Astrocyte of the hippocampus (primary cell): ENCODE measurements around the gene FAM20C.

Source experiments
- DNase-seq: peaks from one replicate; pipeline ENCODE4 v3.0.0; 2011; ENCODE audit warnings: low read depth, low spot score

Gene FAM20C

DNA sequence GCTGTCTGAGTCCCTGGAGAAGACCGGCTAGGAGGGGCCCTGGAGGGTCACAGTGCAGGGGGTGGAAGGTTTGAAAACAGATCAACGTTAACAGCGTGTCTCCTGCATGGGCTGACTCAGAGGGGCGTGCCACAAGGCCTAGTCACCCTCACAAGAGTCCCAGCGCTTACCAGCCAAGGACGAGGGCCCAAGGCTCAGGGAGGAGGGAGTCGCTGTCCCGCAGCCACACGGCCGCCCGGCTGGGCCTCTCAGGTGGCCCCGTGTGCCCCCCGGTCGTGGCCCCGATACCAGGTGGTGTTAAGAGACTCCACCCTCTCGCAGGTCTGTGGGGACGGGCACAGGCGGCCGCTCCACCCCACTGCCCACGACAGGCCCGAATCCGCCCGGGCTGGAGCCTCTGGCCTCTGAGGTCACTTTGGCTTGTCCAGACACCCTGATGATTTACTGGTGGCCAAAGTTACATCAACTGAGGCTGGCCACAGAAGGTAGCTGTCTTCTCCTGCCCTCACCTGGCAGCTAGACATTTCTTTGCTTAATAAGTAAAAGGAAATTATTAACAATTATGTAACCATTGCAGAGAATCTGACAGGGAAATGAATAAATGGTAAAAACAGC lies 34.0 kb downstream of the FAM20C start:
- DNase-seq, result peak; percentile 65

DNA sequence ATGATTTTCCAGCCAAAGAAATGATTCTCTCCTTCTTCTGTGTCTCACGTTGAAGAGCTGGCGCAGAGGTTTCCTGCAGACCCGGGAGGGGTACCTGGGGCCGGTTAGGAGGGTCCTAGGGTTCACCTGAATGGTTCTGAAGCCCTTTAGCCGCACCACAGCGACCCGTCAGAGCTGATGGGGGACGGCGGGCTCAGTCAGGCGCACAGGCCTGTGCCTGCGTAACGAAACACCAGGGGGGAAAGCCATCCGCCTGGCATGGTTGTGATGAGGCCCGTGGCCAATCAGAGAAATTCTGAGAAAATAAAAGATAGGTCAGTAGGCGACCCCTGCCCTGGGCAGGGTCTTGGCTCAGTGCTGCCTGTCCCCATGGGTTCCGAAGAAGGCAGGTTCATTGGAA lies 35.6 kb downstream of the FAM20C start:
- DNase-seq, result no peak

DNA sequence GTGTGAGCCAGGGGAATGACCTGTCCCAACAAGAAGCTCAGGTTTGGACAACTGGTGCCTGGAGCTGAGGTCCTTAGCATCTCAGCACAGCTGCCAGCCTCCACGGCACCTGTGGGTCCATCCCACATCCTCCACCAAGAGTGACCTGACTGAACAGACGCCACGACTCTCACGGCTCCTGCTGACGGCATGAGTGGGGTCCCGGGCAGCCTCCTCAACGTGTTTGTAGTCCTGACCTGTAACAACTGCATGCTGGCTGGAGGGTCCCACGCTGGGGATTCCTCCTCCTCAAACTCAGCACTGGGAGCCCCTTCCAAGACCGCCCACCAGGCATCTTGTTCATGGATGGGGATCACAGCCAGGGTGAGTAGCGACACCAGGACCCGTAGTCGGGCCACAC lies 36.2 kb downstream of the FAM20C start:
- DNase-seq, result no peak

DNA sequence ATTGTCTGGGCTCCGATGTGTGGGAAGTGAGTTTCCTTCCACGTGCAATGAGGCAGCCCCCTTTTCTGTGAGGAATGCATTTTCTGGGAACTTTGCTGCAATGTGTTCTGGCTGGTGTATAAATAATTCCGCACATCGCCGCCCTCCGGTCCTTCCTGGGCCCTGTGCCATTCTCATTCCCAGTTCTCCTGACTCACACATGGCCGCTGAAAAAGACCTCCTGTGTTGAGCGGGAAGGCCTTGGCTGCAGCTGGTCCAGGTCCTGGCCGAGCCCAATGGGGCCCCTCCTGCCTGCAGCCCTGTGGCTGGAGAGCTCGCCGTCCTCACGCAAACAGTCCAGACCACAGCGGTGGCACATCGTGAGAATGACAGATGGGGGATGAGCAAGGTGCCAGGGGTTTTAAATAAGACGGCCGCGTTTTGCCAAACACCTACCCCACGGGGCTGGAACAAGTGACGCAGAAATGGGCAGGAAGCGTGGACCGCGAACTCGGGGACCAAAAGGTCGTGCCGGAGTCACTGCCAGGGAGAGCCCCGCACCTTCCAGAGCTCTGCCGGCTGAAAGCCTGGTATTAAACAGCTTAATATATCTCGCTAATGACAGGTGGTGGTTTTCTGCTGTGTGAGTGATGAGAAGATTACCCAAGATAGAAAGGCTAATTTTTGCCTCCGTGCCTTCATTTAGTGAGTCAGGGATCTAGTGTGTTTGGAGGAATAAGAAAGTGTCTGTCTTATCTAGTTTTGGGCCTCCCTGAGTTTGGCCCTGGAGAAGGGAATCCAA lies 37.0 kb downstream of the FAM20C start:
- DNase-seq, result peak; percentile 97

DNA sequence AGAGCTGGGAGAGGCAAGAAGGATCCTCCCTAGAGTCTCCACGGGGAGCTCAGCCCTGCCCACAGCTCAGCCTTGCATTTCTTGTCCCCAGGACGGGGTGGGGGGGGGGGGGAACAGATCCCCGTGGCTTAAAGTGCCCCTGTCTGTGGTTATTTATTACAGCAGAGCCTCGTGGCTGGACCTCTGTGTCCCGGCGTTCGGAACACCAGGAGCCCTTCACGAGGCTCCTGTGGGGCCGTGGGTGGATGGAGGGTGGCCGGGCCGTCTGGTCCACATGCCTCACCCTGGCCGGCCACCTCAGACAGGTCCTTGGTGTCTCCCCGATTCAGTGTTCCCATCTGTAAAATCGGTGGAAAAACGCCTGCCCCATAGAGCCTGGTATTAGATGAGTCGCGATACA lies 37.9 kb downstream of the FAM20C start:
- no peak for DNase-seq

DNA sequence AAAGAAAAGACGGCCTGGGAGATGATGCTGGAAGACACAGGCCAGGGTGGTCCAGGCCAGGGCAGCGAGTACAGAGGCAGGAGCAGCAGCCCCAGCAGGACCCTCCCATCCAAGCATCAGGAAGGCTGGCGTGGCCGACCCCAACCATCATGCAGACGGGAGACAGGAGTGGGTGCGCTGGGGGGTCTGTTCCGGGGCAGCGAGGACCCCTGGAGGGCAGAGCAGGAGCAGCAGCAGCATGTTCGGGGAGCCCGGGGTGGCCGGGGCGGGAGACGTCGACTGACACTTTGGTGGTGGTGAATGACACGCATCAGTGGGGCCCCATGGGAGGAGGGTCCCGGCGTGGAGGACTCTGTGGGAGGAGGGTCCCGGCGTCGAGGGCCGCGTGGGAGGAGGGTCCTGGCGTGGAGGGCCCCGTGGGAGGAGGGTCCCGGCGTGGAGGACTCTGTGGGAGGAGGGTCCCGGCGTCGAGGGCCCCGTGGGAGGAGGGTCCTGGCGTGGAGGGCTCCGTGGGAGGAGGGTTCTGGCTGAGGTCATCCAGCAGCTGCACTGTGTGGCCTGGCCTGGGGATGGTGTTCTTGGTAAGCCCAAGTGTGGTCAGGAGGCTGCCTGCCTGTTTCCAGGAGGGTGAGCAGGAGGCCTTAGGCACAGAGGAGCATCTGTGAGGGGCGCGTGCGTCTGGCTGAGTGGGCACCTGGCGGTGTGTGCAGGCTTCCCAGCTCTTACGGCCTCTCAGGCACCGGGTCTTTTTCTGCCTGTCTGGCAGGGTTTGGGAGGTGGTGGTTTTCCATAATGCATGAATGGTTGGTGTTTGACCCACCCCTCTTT lies 38.9 kb downstream of the FAM20C start:
- no peak for DNase-seq

DNA sequence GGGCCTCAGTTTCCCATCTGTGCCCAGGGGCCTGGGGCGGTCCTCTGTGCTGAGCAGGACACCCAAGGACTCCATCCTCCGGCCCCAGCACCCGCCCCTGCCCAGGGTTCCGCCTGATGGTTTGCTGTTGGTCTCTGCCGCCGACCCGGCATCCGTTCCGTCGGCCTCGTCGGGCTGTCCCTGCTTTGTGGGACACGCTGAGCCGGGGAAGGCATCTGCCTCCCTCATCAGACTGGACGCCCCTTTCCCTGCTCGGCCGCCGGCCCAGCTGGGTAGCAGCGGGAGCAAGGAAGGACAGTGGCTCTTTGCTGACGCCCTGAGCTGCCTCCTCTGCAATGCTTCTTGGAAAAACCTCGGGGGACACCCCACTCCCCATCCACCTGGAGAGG lies 39.5 kb downstream of the FAM20C start:
- DNase-seq, result no peak

DNA sequence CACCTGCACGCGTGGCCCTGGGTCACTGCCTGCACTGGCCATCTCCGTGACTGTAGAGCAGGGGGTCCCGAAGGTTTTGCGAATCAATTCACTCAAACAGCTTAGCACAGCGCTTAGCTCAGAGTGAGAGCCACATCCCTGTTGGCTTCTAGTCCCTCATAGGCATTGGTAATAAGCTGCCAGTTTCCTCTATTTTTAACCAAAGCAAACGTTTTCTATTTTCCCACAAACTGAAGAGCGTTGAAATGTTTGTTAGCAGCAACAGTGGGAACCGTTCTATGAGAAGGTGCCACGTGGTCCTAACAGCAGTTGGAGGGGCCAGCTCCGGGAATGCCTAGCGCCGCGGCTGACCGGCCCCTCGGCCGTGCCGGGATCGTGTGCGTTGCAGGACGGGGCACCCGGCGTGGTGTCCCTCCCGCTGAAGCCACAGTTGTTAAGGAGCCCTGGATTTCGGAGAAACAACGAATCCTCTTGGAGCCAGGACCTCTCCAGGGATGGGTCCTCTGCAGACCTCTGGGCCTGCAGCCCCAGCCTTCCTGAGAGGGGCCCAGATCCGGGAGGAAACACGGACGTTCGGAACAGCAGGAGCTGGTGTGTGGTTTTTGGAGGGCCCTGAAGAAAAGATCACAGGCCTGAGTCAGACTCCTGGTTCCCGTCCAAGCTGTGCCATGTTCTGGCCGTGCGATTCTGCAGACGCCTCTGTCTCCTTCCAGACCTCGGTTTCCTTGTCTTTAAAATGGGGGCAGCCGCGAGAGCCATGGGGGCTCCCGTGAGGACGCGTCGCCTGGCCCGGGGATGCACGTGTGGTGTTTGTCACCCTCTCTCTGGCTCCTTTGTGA lies 40.3 kb downstream of the FAM20C start:
- peak; percentile 88 for DNase-seq

DNA sequence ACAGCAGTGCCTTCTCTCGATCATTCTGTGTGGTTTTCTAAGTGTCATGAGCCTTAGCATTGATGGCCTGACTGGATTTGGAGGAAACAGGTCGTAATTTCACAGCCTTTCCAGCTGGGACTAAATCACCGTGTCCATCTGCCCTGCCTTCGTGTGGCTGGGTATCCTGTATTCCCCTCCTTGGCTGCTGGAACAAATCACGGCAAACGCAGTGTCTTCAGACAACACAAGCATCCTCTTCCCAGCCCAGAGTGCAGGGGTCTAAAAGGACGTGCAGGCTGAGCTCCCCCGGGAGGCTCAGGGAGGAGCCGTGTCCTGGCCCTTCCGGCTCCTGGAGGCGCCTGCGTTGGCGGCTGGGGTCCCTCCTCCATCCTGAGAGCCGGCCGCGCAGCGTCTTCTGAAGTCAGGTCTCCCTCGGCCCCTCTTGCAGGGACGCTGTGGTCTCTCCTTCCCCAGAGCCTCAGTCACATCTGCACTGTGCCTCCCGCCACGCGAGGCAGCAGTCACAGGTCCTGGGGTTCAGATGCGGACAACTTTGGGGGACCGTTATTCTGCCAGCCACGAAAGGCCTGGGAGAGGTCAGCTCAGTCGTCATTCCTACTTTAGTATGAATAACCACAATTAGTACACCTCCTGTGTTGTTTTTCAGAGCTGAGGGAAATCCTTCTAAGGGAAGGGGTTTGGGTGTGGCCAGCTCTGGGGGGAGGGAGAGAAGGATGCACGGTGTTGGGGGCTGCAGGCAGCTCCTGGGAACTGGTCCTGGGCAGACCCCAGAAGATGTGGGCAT lies 41.1 kb downstream of the FAM20C start:
- no peak for DNase-seq

DNA sequence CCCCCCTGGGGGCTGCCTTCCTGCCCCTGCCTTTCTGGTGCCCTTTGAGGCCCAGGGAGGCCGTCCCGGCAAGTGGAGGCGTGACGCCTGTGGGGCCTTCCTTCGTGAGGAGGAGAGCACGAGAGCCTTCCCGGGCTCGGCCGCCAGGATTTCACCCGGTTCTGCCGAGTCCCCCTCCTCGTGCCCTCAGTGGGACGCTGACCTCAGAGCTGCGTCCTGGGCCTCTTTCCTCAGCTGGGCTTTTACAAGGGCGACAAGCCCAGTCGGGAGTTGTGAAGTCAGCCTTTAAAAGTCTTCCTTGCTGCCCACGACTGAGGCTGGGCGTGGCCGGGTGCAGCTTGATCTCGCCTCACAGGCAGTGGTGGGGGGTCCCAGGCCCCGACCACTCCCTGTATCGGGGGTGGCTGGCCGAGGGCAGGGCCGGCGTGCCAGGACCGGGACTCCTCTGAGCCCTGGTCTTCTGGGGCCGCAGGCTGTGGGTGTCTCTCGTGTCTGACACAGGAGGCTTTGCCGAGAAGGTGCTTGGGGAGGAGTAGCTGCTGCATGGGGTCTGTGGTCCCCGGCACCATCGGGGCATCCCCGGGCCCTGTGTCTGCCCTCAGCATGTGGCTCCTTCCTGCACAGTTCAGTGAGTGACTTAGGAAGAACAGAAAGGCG lies 41.8 kb downstream of the FAM20C start:
- peak; percentile 33 for DNase-seq

DNA sequence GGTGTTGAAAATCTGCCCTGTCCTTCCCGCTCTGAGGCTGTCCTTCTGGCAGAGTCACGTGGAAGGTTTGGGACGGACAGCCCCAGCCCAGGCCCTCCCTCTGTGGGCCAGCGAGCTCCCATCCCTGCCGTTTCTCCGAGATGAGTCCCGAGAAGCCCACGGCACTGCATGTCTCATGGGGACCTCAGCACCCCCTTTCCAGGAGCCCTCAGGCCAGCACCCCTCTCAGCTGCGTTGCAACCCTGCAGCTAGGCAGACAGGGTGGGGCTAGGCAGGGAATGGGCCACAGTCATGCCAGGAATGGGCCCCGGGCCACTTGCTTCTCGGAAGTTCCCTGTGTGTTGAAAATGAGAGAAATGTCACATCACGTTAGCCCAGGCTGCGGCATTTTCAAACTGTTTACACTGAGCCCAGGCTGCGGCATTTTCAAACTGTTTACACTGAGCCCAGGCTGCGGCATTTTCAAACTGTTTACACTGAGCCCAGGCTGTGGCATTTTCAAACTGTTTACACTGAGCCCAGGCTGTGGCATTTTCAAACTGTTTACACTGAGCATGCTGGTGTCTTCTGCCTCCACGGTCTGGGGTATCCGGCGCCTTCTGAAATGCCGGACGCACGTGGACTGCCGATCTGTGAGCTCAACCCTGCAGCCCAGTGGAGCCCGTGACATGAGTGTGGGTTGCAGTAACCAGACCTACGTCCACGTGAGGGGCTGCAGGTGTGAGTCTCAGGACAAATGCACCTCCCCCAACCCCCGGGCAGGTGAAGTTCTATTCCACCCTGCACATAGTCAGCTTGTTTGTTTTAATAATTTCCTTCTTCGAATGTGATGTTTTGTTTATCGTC lies 42.6 kb downstream of the FAM20C start:
- DNase-seq, result peak; percentile 70

DNA sequence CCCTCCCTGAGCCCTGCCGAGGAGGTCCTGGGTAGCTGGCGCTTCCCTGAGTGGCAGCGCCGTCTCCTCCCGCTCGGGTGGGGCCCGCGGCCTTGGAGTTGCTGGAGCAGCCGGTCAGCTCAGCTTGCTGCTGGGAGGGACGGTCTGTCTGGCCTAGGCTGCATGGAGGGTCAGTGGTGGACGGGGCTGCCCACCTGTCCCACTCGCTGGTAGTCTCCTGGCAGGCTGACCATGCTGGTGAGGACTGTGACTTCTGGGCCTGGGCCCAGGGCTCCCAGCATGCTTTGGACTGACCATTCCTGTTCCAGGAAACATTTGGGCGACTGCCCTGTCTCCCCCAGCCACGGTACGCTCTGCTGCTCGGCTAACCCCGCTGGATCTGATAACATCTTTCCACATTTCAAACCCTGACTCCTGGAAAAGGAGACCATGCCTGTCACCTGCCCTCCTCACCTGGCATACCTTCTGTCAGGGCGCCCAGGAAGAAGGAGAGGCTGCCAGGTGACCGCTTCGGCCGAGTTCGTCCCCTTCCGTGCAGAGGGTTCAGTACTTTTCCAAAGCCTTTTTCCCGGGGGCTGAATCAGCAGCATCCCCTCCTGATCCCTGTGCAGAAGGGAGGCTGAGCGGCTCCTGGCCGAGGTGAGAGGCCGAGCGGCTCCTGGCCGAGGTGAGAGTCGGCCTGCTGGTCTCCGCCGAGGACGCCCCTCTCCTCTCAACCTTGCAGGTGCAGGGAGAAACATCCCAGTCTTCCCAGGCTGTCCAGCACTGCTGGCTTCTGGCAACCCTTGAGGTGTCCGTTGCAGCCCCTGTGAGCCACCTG lies 43.4 kb downstream of the FAM20C start:
- DNase-seq, result peak; percentile 58

DNA sequence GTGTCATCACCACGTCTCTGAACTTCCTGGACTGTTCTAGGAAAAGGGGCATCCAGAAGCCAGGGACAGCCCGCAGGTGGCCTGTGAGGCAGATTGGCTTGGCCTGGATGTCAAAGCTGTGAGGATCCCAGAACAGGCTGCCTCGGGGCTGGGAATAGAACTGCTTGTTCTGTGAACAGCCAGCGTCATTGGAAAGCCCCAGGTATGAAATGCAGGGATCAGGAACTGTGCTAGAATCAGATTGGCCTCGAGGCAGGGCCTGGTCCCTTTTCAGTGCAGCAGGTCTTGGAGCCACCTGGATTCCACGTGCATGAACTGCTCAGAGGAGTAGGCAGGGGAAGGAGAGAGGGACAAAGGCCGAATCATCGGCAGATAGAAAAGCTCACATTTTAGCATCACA lies 44.6 kb downstream of the FAM20C start:
- DNase-seq, result no peak

DNA sequence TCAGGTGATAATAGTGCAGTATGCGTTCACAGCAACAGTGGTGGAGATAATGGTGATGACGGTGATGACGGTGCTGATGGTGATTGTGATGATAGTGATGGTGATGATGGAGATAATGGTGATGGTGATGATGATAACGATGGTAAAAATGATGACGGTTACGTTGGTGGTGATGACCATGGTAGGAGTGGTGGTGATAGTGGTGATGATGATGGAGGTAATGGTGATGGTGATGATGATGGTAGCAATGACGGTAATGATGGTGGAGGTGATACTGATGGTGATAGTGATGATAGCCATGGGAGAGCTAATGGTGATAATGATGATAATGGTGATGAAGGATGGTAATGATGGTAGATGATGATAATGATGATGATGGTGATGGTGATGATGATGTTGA lies 45.0 kb downstream of the FAM20C start:
- DNase-seq, result no peak

DNA sequence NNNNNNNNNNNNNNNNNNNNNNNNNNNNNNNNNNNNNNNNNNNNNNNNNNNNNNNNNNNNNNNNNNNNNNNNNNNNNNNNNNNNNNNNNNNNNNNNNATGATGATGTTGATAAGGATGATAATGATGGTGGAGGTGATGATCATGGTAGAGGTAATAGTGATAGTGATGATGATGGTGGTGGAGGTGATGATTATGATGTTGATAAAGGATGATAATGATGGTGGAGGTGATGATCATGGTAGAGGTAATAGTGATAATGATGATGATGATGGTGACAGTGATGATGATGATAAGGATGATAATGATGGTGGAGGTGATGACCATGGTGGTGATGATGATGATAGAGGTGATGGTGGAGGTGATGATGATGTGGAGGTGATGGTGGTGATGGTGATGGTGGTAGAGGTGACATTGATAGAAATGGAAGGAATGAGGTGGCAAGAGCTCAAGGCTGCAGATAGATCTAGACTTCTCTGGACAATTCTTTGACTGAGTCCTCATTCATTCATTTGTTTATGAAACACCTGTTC lies 47.8 kb downstream of the FAM20C start:
- DNase-seq, result no peak

DNA sequence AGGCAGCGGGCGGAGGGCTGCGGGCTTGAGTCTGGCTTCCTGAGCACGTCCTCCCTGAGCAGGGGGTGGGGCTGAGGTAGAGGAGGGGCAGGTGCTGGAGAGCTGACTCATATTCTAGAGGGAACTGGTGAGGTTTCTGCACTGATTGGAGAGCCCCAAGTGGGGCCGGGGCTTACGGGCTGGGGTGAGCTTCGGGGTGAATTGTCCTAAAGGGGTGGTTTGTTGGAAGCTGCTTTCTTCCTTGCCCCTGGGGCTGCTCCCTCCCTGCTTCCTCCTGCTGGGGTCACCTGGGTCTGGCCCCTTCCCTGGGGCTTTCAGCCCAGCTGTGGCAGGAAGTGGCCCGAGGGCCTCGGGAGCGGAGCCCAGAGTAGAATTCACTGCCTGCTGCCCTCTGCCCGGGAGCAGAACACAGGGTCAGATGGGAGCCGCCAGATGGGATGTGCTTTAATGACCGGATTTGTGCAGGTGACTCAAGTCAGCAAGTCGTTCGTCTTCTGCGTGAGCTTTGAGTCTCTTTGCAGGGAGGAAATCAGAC lies 48.6 kb downstream of the FAM20C start:
- no peak for DNase-seq

DNA sequence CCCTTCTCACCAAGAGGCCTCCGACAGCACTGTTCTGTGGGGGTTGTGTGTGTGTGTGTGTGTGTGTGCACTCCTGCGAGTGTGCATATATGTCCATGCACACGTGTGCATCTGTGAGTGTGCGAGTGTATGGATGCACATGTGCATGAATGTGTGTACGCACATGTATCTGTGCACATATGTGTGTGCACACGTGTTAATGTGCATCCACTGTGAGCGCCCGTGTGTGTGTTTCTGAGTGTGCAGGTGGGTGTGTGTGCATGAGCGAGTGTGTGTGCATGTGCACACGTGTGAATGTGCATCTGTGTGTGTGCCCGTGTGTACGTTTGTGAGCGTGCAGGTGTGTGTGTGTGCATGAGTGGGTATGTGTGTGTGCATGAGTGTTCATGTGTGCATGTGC lies 49.1 kb downstream of the FAM20C start:
- DNase-seq, result no peak
